Kidney (tissue), 14 donors: Measurements from ENCODE around the gene ADAMTS17. TPM values are rescaled to one million over a fixed set of nuclear protein-coding genes. Genes with fewer than 3 reads are reported as not detected.

Experiments used
- DNase-seq, 5 donors: peaks; one replicate each; pipeline ENCODE4 v3.0.0-alpha.2; 2013 to 2020
- FAIRE-seq: peaks from 2 replicates; lab custom pipeline; 2012; peaks lifted over from hg19 to GRCh38; lab: Jason Lieb, UNC
- H3K27ac ChIP-seq, 2 donors: one replicate each; pipeline ENCODE4 v1.7.0; 2013; ENCODE audit warnings: low read depth in 2 of 2, low read length in 2 of 2, inconsistent platforms in 1 of 2
- H3K27me3 ChIP-seq: one replicate; pipeline ENCODE4 v1.7.1; 2013; ENCODE audit warnings: low read length, inconsistent platforms; ENCODE audit not compliant: control insufficient read depth, insufficient read depth
- H3K36me3 ChIP-seq, 3 donors: one replicate each; pipeline versions ENCODE4 v1.7.0 to v1.7.1; 2013; ENCODE audit warnings: low read length in 3 of 3, control low read depth in 1 of 3, inconsistent platforms in 1 of 3; ENCODE audit not compliant: insufficient read depth in 3 of 3, control insufficient read depth in 2 of 3
- H3K4me1 ChIP-seq, 3 donors: one replicate each; pipeline versions ENCODE4 v1.7.0 to v1.7.1; 2013; ENCODE audit warnings: low read length in 3 of 3, inconsistent platforms in 1 of 3, low read depth in 1 of 3; ENCODE audit not compliant: control insufficient read depth in 2 of 3, insufficient read depth in 2 of 3
- H3K4me3 ChIP-seq, 3 donors: one replicate each; pipeline versions ENCODE4 v1.7.0 to v1.8.1; 2013; ENCODE audit warnings: low read length in 3 of 3, control low read depth in 1 of 3, inconsistent platforms in 1 of 3
- H3K9ac ChIP-seq, 3 donors: one replicate each; pipeline versions ENCODE4 v1.7.0 to v1.7.1; 2013; ENCODE audit warnings: low read length in 3 of 3, control low read depth in 1 of 3, inconsistent platforms in 1 of 3
- H3K9me3 ChIP-seq, 3 donors: one replicate each; pipeline versions ENCODE4 v1.7.0 to v1.7.1; 2013; ENCODE audit warnings: low read length in 3 of 3, control low read depth in 1 of 3, inconsistent platforms in 1 of 3; ENCODE audit not compliant: control insufficient read depth in 2 of 3, insufficient read depth in 1 of 3
- intact Hi-C: fragments of 100-400 bp; cut with DNase I; formaldehyde crosslinking; loops from one replicate; pipeline ENCODE4 v1.11.1; 2022
- polyA plus RNA-seq: library from polyadenylated mRNA; stranded (reverse); fragments of 350-450 nt; fragmentation: Illumina TruSeq; extraction: RNeasy Lipid Tissue Mini Kit (QIAGEN cat#74804); gene quantifications from one replicate; pipeline ENCODE4 v1.2.3, GENCODE V29; 2014; ENCODE audit warnings: low read depth, low replicate concordance; ENCODE audit not compliant: insufficient read depth
- total RNA-seq: library from RNA; stranded (reverse); fragmentation: NEBNext Ultra II Directional; extraction: Animal tissue kit (Norgen Biotek cat#: 25700); gene quantifications from one replicate; pipeline ENCODE4 v1.2.1, GENCODE V29; 2021
- TF ChIP-seq, protein P1 (sequence below): IDR thresholded peaks from 3 replicates; pipeline ENCODE4 v1.5.1; 2012; ENCODE audit warnings: mild to moderate bottlenecking, moderate library complexity, borderline replicate concordance; ENCODE audit not compliant: insufficient read depth; ENCODE audit errors: extremely low read depth
- donor health status: control.
- donor health status: control.
- donor health status: control.
- donor health status: control.
- donor health status: control.
- donor health status: DM: yes; HTN: yes; CAD: no.
- donor health status: Normal renal cell carcinoma (clear cell type).

ADAMTS17 gene
- total and polyA plus RNA-seq, 2 donors from 2014 or later: 1.7 to 2.2 TPM

DNA sequence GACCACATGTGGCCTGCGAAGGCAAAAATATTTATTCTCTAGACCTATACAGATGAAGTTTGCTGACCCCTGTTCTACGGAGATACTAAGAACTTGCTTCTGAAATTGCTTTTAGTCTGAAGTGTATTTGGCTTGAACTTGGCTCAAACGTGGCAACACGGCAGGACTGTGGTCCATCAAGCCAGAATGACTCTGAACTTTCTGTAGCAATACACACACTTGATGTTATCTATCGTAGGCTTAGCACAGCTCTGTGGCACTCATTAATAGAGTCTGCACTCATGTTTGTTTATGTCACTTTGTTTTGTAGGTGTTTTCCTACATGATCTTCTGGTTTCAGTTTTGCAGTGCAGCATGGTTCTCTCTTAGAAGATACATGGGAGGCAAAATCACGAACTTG is 298.1 kb downstream of the ADAMTS17 start:
- Histone ChIP-seq H3K36me3 (no peaks in the 10 kb centered on the region), H3K4me1 (no peaks in the 10 kb centered on the region), H3K4me3 (no peak overlapping the region), H3K27me3 (no peaks in the 10 kb centered on the region), H3K9me3 (no peaks in the 10 kb centered on the region), H3K27ac (no peak overlapping the region), H3K9ac (no peak overlapping the region)
- FAIRE-seq: no peak
- TF ChIP-seq, protein P1, sequence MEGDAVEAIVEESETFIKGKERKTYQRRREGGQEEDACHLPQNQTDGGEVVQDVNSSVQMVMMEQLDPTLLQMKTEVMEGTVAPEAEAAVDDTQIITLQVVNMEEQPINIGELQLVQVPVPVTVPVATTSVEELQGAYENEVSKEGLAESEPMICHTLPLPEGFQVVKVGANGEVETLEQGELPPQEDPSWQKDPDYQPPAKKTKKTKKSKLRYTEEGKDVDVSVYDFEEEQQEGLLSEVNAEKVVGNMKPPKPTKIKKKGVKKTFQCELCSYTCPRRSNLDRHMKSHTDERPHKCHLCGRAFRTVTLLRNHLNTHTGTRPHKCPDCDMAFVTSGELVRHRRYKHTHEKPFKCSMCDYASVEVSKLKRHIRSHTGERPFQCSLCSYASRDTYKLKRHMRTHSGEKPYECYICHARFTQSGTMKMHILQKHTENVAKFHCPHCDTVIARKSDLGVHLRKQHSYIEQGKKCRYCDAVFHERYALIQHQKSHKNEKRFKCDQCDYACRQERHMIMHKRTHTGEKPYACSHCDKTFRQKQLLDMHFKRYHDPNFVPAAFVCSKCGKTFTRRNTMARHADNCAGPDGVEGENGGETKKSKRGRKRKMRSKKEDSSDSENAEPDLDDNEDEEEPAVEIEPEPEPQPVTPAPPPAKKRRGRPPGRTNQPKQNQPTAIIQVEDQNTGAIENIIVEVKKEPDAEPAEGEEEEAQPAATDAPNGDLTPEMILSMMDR: no peak
- DNase-seq: no peak
- intact Hi-C loops: no loop called here

DNA sequence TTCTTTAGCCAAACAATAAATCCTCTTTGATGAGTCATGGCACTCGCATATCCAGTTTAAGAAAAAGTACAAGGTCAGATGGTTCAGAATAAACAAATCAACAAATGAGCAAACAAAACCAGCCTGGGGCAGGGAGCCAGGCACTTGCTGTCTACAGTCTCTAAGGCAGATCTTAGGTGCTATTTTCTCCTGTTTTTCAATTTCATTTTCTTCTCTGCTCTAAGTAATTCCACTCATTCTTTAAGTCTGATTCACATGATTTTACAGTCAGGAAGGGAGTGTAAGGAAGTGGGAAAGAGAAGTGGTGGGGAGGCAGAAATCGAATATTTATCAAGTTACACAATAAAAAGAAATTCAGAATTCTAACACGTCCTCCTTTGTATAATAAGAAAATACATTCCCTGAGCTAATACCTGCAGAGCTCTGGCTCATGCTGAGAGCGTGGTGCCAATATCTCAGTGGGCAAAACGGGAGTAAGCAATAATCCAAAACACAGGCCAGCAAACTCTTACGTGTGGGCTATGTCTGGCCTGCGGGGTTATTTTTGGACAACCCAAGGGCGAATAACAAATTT is 298.6 kb downstream of the ADAMTS17 start:
- Histone ChIP-seq H3K27ac (no peak overlapping the region), H3K36me3 (no peaks in the 10 kb centered on the region), H3K27me3 (no peaks in the 10 kb centered on the region), H3K9ac (no peak overlapping the region), H3K4me1 (no peaks in the 10 kb centered on the region), H3K9me3 (no peaks in the 10 kb centered on the region), H3K4me3 (no peak overlapping the region)
- DNase-seq: no peak
- TF ChIP-seq, protein P1: no peak
- no peak for FAIRE-seq
- intact Hi-C loops: no loop called here

DNA sequence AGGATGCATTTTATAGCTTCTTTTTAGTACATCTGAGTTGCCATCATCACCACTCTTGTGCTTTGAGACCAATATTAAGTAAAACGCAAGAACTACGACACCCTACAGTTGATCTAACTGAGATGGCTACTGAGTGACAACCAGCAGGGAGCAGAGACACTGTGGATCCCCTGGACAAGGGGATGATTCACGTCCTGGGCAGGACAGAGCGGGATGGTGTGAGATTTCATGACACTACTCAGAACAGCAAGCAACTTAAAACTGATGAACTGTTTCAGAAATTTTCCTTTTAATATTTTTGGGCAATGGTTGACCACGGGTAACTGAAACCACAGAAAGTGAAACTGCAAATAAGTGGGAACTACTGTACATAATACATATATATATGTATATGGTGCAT is 299.2 kb downstream of the ADAMTS17 start:
- FAIRE-seq: no peak
- Histone ChIP-seq H3K27me3 (no peaks in the 10 kb centered on the region), H3K4me3 (no peak overlapping the region), H3K9ac (no peak overlapping the region), H3K4me1 (no peaks in the 10 kb centered on the region), H3K9me3 (no peaks in the 10 kb centered on the region), H3K36me3 (no peaks in the 10 kb centered on the region), H3K27ac (no peak overlapping the region)
- intact Hi-C loops: no loop called here
- no peak for DNase-seq
- TF ChIP-seq, protein P1: no peak
